Measurements from ENCODE around the gene TMC7. TPM values are rescaled to one million over a fixed set of nuclear protein-coding genes. Genes with fewer than 3 reads are reported as not detected.

TMC7 gene
- total and polyA plus RNA-seq, 2 donors from 2014 or later = 0.30 to 1.2 TPM

DNA sequence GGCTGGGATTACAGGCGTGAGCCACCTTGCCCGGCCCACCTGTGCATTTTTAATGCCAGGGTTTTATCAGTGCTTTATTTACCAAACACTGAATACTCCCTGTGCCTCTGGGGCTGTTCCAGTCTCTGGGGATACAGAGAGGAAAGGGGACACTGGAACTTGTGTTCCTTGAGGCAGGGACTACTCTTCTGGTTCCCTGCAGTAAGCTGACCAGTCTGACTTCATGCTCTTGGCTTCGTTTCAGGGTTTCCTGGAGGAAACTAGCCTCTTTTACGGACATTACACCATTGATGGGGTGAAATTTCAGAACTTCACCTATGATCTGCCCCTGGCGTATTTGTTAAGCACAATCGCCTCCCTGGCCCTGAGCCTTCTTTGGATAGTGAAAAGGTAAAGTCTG lies 46.2 kb downstream of the TMC7 start:
- no peak overlapping the region for H3K4me3 ChIP-seq (ENCODE audit: low read length in 3 of 3)
- intact Hi-C loops (cut with DNase I) = no loop called here
- no peak overlapping the region for H3K27ac ChIP-seq (ENCODE audit: low read depth in 2 of 2, low read length in 2 of 2)
- H3K36me3 ChIP-seq (ENCODE audit: control insufficient read depth in 2 of 3, insufficient read depth in 3 of 3, low read length in 3 of 3) = no peaks in the 10 kb centered on the region
- no peak for DNase-seq
- no peaks in the 10 kb centered on the region for H3K27me3 ChIP-seq (ENCODE audit: control insufficient read depth, insufficient read depth, low read length)
- no peak for FAIRE-seq
- TF ChIP-seq, protein P1, sequence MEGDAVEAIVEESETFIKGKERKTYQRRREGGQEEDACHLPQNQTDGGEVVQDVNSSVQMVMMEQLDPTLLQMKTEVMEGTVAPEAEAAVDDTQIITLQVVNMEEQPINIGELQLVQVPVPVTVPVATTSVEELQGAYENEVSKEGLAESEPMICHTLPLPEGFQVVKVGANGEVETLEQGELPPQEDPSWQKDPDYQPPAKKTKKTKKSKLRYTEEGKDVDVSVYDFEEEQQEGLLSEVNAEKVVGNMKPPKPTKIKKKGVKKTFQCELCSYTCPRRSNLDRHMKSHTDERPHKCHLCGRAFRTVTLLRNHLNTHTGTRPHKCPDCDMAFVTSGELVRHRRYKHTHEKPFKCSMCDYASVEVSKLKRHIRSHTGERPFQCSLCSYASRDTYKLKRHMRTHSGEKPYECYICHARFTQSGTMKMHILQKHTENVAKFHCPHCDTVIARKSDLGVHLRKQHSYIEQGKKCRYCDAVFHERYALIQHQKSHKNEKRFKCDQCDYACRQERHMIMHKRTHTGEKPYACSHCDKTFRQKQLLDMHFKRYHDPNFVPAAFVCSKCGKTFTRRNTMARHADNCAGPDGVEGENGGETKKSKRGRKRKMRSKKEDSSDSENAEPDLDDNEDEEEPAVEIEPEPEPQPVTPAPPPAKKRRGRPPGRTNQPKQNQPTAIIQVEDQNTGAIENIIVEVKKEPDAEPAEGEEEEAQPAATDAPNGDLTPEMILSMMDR (IDR thresholded peaks at IDR 0.05; ENCODE audit: borderline replicate concordance, extremely low read depth, insufficient read depth) = no peak
- no peaks in the 10 kb centered on the region for H3K4me1 ChIP-seq (ENCODE audit: control insufficient read depth in 2 of 3, insufficient read depth in 2 of 3, low read depth in 1 of 3, low read length in 3 of 3)
- H3K9me3 ChIP-seq (ENCODE audit: control insufficient read depth in 2 of 3, insufficient read depth in 1 of 3, low read length in 3 of 3) = no peaks in the 10 kb centered on the region
- H3K9ac ChIP-seq (ENCODE audit: low read length in 3 of 3) = no peak overlapping the region

DNA sequence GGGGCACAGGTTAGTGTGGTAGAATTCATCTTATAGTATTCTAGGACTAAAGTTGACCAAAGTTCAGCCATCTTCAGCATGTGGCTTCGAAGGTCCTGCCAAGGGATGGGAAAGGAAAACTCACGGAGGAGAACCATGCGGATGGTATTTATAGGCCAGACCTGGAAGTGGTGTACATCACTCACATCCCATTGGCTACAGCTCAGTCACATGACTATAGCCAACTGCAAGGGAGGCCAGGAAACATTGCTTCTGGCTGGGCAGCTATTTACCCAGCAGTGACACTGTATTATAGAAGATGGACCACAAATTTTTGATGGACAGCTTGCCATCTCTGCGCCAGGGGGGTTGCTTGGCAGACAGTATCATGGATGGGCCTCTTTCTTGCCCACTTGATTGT lies 48.0 kb downstream of the TMC7 start:
- intact Hi-C loops (cut with DNase I) = no loop called here
- H3K9ac ChIP-seq (ENCODE audit: low read length in 3 of 3) = no peak overlapping the region
- H3K27me3 ChIP-seq (ENCODE audit: control insufficient read depth, insufficient read depth, low read length) = no peaks in the 10 kb centered on the region
- FAIRE-seq (no peak), DNase-seq (no peak)
- no peak overlapping the region for H3K4me3 ChIP-seq (ENCODE audit: low read length in 3 of 3)
- no peaks in the 10 kb centered on the region for H3K4me1 ChIP-seq (ENCODE audit: control insufficient read depth in 2 of 3, insufficient read depth in 2 of 3, low read depth in 1 of 3, low read length in 3 of 3)
- H3K27ac ChIP-seq (ENCODE audit: low read depth in 2 of 2, low read length in 2 of 2) = no peak overlapping the region
- H3K36me3 ChIP-seq (ENCODE audit: control insufficient read depth in 2 of 3, insufficient read depth in 3 of 3, low read length in 3 of 3) = no peaks in the 10 kb centered on the region
- TF ChIP-seq, protein P1 (IDR thresholded peaks at IDR 0.05; ENCODE audit: borderline replicate concordance, extremely low read depth, insufficient read depth) = no peak
- H3K9me3 ChIP-seq (ENCODE audit: control insufficient read depth in 2 of 3, insufficient read depth in 1 of 3, low read length in 3 of 3) = no peaks in the 10 kb centered on the region

DNA sequence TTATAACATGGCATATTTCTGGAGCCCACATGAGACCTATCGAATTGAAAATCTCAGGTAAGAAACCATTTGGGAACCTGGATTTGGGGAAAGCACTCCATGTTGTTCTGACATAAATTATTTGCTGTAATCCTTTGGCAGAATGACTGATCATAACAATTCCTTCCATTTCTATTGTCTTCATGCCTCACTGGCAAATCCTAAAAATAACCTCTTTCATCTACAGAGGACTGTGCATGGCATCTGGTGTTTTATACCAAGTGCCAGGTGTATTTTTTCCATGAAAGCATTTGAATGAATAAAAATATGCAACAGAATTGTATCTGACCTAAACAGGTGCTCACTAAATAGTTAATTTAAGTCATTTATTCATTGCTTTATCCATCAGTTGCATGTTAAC lies 50.0 kb downstream of the TMC7 start:
- Histone ChIP-seq H3K4me1 (ENCODE audit: control insufficient read depth in 2 of 3, insufficient read depth in 2 of 3, low read depth in 1 of 3, low read length in 3 of 3) (no peaks in the 10 kb centered on the region), H3K4me3 (ENCODE audit: low read length in 3 of 3) (no peak overlapping the region), H3K9me3 (ENCODE audit: control insufficient read depth in 2 of 3, insufficient read depth in 1 of 3, low read length in 3 of 3) (no peaks in the 10 kb centered on the region), H3K27ac (ENCODE audit: low read depth in 2 of 2, low read length in 2 of 2) (no peak overlapping the region), H3K36me3 (ENCODE audit: control insufficient read depth in 2 of 3, insufficient read depth in 3 of 3, low read length in 3 of 3) (no peaks in the 10 kb centered on the region), H3K9ac (ENCODE audit: low read length in 3 of 3) (no peak overlapping the region), H3K27me3 (ENCODE audit: control insufficient read depth, insufficient read depth, low read length) (no peaks in the 10 kb centered on the region)
- DNase-seq (no peak), FAIRE-seq (no peak)
- intact Hi-C loops (cut with DNase I) = no loop called here
- TF ChIP-seq, protein P1 (IDR thresholded peaks at IDR 0.05; ENCODE audit: borderline replicate concordance, extremely low read depth, insufficient read depth) = no peak

DNA sequence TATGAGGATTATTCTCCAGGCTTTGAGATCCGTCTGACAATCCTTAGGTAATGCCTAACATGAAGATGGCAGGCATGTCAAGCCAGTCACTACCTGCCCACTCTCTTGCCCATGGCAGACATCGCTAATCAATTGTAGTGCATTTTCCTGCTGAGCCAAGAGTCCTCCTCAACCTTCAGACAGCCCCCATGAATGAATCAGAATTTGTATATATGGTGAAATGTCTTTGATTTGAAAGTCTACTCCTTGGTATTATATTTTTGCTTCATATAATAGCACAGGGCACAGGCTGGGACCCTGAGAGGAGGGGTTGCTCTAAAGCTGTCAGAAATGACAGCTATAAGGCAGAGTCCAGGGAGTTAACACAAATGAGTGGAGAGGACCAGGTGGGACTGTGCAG lies 56.7 kb downstream of the TMC7 start:
- Histone ChIP-seq H3K9me3 (ENCODE audit: control insufficient read depth in 2 of 3, insufficient read depth in 1 of 3, low read length in 3 of 3) (no peaks in the 10 kb centered on the region), H3K27me3 (ENCODE audit: control insufficient read depth, insufficient read depth, low read length) (no peaks in the 10 kb centered on the region), H3K9ac (ENCODE audit: low read length in 3 of 3) (no peak overlapping the region), H3K4me1 (ENCODE audit: control insufficient read depth in 2 of 3, insufficient read depth in 2 of 3, low read depth in 1 of 3, low read length in 3 of 3) (no peaks in the 10 kb centered on the region), H3K36me3 (ENCODE audit: control insufficient read depth in 2 of 3, insufficient read depth in 3 of 3, low read length in 3 of 3) (no peaks in the 10 kb centered on the region), H3K4me3 (ENCODE audit: low read length in 3 of 3) (no peak overlapping the region), H3K27ac (ENCODE audit: low read depth in 2 of 2, low read length in 2 of 2) (no peak overlapping the region)
- intact Hi-C loops (cut with DNase I) = no loop called here
- DNase-seq (no peak), FAIRE-seq (no peak)
- TF ChIP-seq, protein P1 (IDR thresholded peaks at IDR 0.05; ENCODE audit: borderline replicate concordance, extremely low read depth, insufficient read depth) = no peak
